ENCODE measurements around the gene RIPPLY1.
"Not testable (repeated sequence)": the region's sequence is repeated elsewhere in the genome, so short reads cannot be mapped to it uniquely, and the experiment has no call there.

The RIPPLY1 gene

DNA sequence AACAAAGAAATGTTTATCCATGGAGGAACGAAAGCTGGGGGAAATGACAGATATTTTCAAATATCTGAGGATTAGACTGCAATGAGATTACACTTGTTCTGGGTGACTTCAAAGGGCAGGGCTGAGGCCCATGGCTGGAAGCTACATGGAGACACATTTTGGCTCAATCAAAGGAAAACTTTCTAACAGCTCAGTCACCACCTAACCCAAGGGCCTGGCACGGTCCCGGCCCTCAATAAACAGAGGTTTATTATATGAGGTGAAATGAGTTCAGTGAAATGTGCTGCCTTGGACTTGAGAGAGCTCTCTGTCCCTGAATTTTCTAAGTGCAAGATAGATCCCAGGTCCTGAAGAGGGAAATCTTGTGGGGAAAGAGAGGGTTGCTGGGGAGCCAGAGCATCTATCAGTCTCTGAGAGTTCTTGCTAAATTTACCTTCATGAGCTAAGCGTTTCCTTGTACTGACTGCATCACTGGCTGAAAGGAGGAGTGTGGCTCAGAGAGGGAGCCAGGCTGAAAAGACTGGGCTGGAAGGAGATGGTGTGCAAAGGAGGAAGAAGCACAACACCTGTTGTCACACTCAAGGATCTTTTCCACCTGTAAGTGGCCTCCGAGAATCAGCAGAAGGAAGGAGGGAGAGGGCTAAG, 2.0 kb upstream of the RIPPLY1 start:
- no peak for DNase-seq

GRCh38 chrX:106903856-106904528, 851 bp upstream of the RIPPLY1 start:
- no peak for DNase-seq

GRCh38 chrX:106902684-106903083, 457 bp downstream of the RIPPLY1 start:
- no peak for DNase-seq

GRCh38 chrX:106901781-106902219, 1.3 kb downstream of the RIPPLY1 start:
- no peak for DNase-seq

GRCh38 chrX:106901341-106901740, 1.8 kb downstream of the RIPPLY1 start:
- no peak for DNase-seq

- DNase-seq: no peak
Observed at GRCh38 chrX:106899841-106900240, 3.3 kb downstream of the RIPPLY1 start.

- no peak for DNase-seq
Observed at GRCh38 chrX:106899276-106899675, 3.9 kb downstream of the RIPPLY1 start.

GRCh38 chrX:106898462-106898861, 4.7 kb downstream of the RIPPLY1 start:
- no peak for DNase-seq

DNA sequence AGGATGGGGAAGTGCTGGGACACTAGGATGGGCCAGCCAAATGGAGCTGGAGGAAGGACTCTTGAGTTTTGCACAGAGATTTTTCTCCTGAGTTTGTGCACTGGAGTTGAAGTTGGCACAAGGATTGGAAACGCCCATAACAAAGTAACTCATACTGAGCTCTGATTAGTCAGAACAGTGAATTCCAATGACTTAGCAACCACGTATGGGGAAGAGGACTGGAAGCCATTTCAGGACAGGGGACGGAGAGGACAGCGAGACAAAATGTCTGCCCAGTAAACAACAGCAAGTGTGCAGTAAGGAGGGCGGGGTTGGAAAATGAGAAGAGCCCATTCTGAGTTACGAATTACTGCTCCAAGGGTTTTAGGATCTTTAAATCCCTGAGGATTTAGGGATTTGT, 5.9 kb downstream of the RIPPLY1 start:
- DNase-seq: no peak

- DNase-seq: no peak
Observed at GRCh38 chrX:106894978-106895452, 8.1 kb downstream of the RIPPLY1 start.

- no peak for DNase-seq
Observed at GRCh38 chrX:106894392-106894909, 8.7 kb downstream of the RIPPLY1 start.

DNA sequence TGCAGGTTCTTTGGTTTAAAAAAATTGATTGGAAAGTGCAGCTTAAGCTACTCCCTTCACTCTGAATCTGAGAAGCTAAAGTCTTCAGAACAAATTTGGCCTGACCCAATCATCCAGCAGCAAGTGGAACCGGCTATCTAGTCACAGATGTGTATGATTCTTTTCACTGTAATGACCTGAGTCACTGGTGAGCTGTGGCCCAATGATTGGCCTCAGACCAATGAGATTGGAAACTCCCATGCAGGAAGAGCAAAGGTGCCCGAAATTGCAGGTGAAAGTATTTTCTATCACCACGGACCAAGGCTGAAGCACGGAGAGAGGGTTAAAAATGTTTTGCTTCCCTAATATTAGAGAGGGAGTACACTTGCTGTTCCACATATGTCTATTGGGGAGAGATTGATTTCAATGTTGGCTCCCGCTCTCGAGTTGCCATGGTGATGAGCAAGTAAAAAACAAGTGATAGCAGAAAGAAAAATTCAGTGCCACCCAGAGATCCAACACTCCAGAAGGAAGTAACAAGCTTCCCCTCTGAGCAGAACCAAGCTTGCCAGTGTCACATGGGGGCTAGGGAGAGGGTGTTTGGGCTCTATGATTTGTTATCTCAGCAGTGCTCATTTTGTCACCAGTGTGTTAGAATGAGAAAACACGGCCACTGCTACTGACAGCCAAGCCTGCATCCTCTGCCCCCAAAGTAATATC, 11.2 kb downstream of the RIPPLY1 start:
- no peak for DNase-seq

DNA sequence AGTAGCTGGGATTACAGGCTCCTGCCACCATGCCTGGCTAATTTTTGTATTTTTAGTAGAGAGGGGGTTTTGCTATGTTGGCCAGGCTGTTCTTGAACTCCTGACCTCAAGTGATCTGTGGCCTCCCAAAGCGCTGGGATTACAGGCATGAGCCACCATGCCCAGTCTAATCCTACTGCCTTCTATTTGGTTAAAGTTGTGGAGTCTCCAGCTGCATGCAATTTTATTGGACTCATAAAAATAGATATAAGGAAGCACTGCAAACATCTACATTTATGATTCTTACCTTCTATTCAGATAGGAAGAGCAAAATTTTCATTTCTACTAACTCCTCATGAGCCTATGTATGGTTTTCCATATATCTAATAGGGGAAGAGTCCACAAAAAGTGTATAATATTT, 13.7 kb downstream of the RIPPLY1 start:
- no peak for DNase-seq

GRCh38 chrX:106875151-106875550, 28.0 kb downstream of the RIPPLY1 start:
- DNase-seq: no peak

GRCh38 chrX:106874075-106874474, 29.1 kb downstream of the RIPPLY1 start:
- no peak for DNase-seq

DNA sequence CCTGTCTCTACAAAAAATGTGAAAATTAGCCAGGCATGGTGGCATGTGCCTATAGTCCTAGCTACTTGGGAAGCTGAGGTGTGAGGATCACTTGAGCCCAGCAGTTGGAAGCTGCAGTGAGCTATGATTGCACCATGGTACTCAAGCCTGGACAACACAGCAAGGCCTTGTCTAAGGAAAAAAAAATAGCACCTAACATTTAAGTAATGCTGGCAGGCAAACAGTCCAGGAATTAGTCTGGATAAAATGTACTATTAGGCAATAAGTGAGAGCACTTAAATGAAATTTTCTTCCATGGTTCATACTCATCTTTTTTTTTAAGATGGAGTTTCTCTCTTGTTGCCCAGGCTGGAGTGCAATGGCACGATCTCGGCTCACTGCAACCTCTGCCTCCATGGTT, 30.3 kb downstream of the RIPPLY1 start:
- not testable (repeated sequence) for DNase-seq

DNA sequence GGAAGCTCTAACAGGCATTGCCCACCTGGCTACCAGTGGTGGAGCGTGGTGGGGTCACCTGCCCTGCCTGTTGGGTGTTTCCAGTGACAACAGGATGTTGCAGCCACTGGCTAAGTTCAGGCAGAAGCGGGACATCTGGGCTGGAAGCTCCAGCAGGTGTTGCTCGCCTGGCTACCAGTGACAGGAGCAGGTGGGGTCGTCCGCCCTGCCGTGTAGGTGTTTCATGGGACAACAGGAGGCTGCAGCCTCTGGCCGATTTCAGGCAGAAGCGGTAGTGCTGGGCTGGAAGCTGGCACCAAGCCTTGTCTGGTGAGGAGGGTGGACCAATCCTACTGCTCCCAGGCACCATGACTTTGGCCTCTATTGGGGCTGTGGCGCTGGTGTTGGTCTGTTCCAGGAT, 39.4 kb downstream of the RIPPLY1 start:
- no peak for DNase-seq

DNA sequence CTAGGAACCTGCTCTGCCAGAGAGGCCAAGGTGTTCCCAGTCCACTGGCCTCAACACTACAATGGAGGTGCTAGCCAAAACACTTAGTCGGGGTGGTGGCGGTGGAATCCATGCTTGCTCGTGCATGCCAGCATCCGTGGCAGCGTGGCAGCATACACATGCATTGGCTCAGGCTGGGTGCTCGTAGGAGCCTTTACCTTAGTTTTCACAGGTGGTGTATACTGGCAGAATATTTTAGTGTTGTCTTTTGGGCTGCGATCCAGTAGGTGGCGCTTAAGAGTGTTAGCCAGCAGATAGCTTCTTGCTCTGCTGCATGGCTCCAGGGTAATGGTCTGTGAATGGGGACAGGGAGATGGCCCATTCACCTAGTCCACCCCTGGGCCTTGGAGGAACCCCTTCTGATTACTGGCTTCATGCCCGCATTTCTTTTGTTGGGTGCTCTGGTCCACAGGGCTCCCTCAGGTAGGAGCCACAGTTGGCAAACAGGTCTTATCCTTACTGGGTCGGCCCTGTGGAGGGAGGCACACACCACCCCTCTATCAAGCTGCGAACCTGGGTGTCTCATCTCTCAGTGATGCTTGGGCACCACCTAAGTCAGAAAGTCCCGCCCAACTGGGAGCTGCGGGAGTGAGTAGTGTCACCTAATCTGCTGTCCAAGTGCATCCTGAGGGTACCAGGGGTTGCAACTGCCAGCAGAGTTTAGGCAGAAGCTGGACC, 40.0 kb downstream of the RIPPLY1 start:
- DNase-seq: no peak
